GM12878 (cell line): ENCODE measurements around the gene FSCB. TPM values are rescaled to one million over a fixed set of nuclear protein-coding genes. Genes with fewer than 3 reads are reported as not detected.

Experiments
- ATAC-seq: fragments of 200-7000 bp; cut with Tn5 transposase; 3 replicates; pipeline ENCODE4 v1.9.1; 2020; ENCODE audit warnings: mild to moderate bottlenecking, moderate library complexity
- BruUV-seq: library from RNA; stranded (reverse); fragments of 400-500 nt; replicated peaks from 2 replicates; lab custom pipeline; 2021; lab: Mats Ljungman, UMichigan
- CTCF ChIA-PET: fragments of 300-600 bp; sonication (Branson Sonifier 250); formaldehyde crosslinking; extraction: SDS; loops from one replicate; lab custom pipeline; 2021; ENCODE audit warnings: inconsistent platforms; lab: Yijun Ruan, JAX
- POLR2A ChIA-PET: fragments of 350-600 bp; formaldehyde crosslinking; extraction: SDS; loops from one replicate; lab custom pipeline; 2021; ENCODE audit warnings: inconsistent platforms; lab: Charles Lee
- RAD21 ChIA-PET: fragments of 300-600 bp; sonication (Branson Sonifier 250); formaldehyde crosslinking; loops from one replicate; lab custom pipeline; 2023; ENCODE audit warnings: antibody characterized with exemption; ENCODE audit not compliant: unreplicated experiment; lab: Charles Lee
- SMC1A ChIA-PET: fragments of 300-600 bp; sonication (Branson Sonifier 250); formaldehyde crosslinking; loops from one replicate; lab custom pipeline; 2023; ENCODE audit not compliant: unreplicated experiment, uncharacterized antibody; lab: Charles Lee
- DNase-seq: peaks from one replicate; pipeline ENCODE4 v3.0.0-alpha.2; 2011; ENCODE audit warnings: low read depth, low spot score
- FAIRE-seq: peaks from 3 replicates; lab custom pipeline; 2011; peaks lifted over from hg19 to GRCh38; lab: Jason Lieb, UNC
- H2AFZ ChIP-seq: 2 replicates; pipeline ENCODE4 v1.6.0; 2011; ENCODE audit warnings: low read depth, low read length, control low read depth; ENCODE audit not compliant: control insufficient read depth
- H3K27ac ChIP-seq: 2 replicates; pipeline ENCODE4 v1.5.1; 2011; ENCODE audit warnings: control low read depth; ENCODE audit not compliant: control insufficient read depth, insufficient read depth
- H3K27me3 ChIP-seq, 2 experiments: replicated peaks in 1 of 2; 2 replicates each; pipeline versions ENCODE4 v1.6.0 to v1.6.1; 2011; ENCODE audit warnings: low read length in 1 of 2; ENCODE audit not compliant: control insufficient read depth in 2 of 2, insufficient read depth in 2 of 2
- H3K36me3 ChIP-seq, 2 experiments: 2 replicates each; pipeline ENCODE4 v1.5.1; 2011; ENCODE audit warnings: low read length in 1 of 2; ENCODE audit not compliant: control insufficient read depth in 2 of 2, insufficient read depth in 2 of 2
- H3K4me1 ChIP-seq: 2 replicates; pipeline ENCODE4 v1.6.1; 2011; ENCODE audit warnings: mild to moderate bottlenecking, low read length, moderate library complexity, mixed read lengths; ENCODE audit not compliant: control insufficient read depth, insufficient read depth
- H3K4me2 ChIP-seq: 2 replicates; pipeline ENCODE4 v1.6.0; 2011; ENCODE audit warnings: control low read depth; ENCODE audit not compliant: control insufficient read depth, insufficient read depth
- H3K4me3 ChIP-seq: fragments of 200-600 bp; sonication (generic); 2 replicates; pipeline ENCODE4 v1.5.1; 2016
- H3K79me2 ChIP-seq: 2 replicates; pipeline ENCODE4 v1.6.0; 2011; ENCODE audit warnings: low read length; ENCODE audit not compliant: control insufficient read depth, insufficient read depth
- H3K9ac ChIP-seq: 2 replicates; pipeline ENCODE4 v1.8.0; 2011; ENCODE audit warnings: low read length, control low read depth, mixed read lengths; ENCODE audit not compliant: control insufficient read depth, insufficient read depth
- H3K9me3 ChIP-seq: replicated peaks from 3 replicates; pipeline ENCODE4 v1.5.1; 2011; ENCODE audit warnings: mild to moderate bottlenecking, low read length; ENCODE audit not compliant: control insufficient read depth, insufficient read depth
- H4K20me1 ChIP-seq: 2 replicates; pipeline ENCODE4 v1.6.0; 2011; ENCODE audit not compliant: control insufficient read depth, insufficient read depth
- EP300 ChIP-seq, 2 experiments: fragments of 150-350 bp in 1 of 2; IDR thresholded peaks; 2 replicates each; pipeline ENCODE4 v1.6.1; 2011 to 2012; ENCODE audit warnings: low read depth in 2 of 2, low read length in 2 of 2, borderline replicate concordance in 1 of 2, improper control_type of control experiment in 1 of 2, inconsistent platforms in 1 of 2; ENCODE audit not compliant: control insufficient read depth in 1 of 2
- HDAC6 ChIP-seq: fragments of 200-600 bp; sonication (generic); IDR thresholded peaks from one replicate; pipeline ENCODE4 v1.8.0; 2017; ENCODE audit warnings: antibody characterized with exemption; ENCODE audit not compliant: unreplicated experiment
- MYC ChIP-seq: IDR thresholded peaks from 2 replicates; pipeline ENCODE4 v1.6.1; 2011; ENCODE audit warnings: mild to moderate bottlenecking, low read length, moderate library complexity, inconsistent platforms; ENCODE audit not compliant: insufficient read depth, insufficient replicate concordance, insufficient read length, severe bottlenecking
- STAT1 ChIP-seq: fragments of 450-650 bp; conservative IDR thresholded peaks from 2 replicates; pipeline ENCODE4 v1.6.1; 2014; ENCODE audit warnings: antibody characterized with exemption, mild to moderate bottlenecking
- ZNF217 ChIP-seq: fragments of 450-650 bp; IDR thresholded peaks from 2 replicates; pipeline ENCODE4 v1.6.1; 2017; ENCODE audit warnings: antibody characterized with exemption, mild to moderate bottlenecking
- in situ Hi-C: fragments of 300-500 bp; cut with MboI; formaldehyde crosslinking; loops from 9 replicates; pipeline ENCODE4 v1.14.3; 2018; ENCODE audit warnings: mixed read lengths
- intact Hi-C: fragments of 100-400 bp; cut with micrococcal nuclease; formaldehyde crosslinking; loops from one replicate; pipeline ENCODE4 v1.14.2; 2022; ENCODE audit not compliant: unreplicated experiment
- polyA plus RNA-seq, 11 experiments: library from polyadenylated mRNA; depleted of rRNA in 4 of 11; unstranded in 6 of 11; stranded (reverse) in 5 of 11; fragments of >200 nt; fragmentation: Nextera tagmentation in 4 of 11; fragmentation: Illumina TruSeq in 1 of 11; extraction: Ambion mirVana in 4 of 11; extraction: Trizol in 1 of 11; gene quantifications; 1 replicate in 1 of 11; 2 replicates in 10 of 11; pipeline versions ENCODE4 v1.2.1 to v1.2.3, GENCODE V29; 2011 to 2016; ENCODE audit warnings: inconsistent platforms in 2 of 11, missing spikeins in 2 of 11, low read depth in 1 of 11
- total RNA-seq, 4 experiments: library from RNA; depleted of rRNA in 3 of 4; stranded (reverse); fragments of >200 nt in 3 of 4; fragmentation: Illumina TruSeq in 1 of 4; extraction: Trizol in 1 of 4; gene quantifications; 2 replicates each; pipeline versions ENCODE4 v1.2.1 to v1.2.3, GENCODE V29; 2013 to 2021
- TF ChIP-seq, protein P1 (sequence below): IDR thresholded peaks from 2 replicates; pipeline ENCODE4 v1.6.1; 2012; ENCODE audit warnings: low read depth, low read length, improper control_type of control experiment
- TF ChIP-seq, protein P2 (sequence below): fragments of 450-650 bp; IDR thresholded peaks from 2 replicates; pipeline ENCODE4 v1.6.1; 2016; ENCODE audit warnings: mild to moderate bottlenecking

The FSCB gene
- total and polyA plus RNA-seq, 10 of the 15 experiments (the other 5 are each of a cell fraction or from before 2014, with no cell fraction given), result not detected

DNA sequence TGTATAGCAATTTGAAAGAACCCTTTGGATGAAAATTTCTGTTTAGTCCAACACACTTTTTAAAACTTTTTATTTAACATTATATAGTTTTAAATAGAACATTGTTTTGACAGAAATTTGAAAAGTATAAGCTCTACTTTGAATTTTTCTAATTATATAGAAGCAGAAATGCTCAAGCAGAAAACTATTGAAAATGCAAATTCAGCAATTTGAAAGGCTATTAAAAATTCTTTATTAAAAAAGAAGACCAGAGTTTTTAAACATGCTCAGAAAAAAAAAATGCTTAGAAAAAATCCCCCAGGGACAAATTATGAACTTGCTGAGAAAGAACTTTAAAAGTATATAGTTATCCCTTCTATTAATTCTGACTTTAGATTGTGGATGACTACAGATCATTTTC lies 21.1 kb upstream of the FSCB start:
- SMC1A ChIA-PET, result no interaction called here
- H3K79me2 ChIP-seq, result no peaks in the 10 kb centered on the region
- no peaks in the 10 kb centered on the region for H3K9me3 ChIP-seq
- RAD21 ChIA-PET, result no interaction called here
- H3K36me3 ChIP-seq, result no peaks in the 10 kb centered on the region
- POLR2A ChIA-PET, result no interaction called here
- H2AFZ ChIP-seq, result no peak overlapping the region
- no peaks in the 10 kb centered on the region for H3K4me1 ChIP-seq
- no peak overlapping the region for H3K4me3 ChIP-seq
- no peaks in the 10 kb centered on the region for H4K20me1 ChIP-seq
- BruUV-seq, result no TSS peak
- intact Hi-C loops, result no loop called here
- no peak for FAIRE-seq
- H3K4me2 ChIP-seq, result no peak overlapping the region
- no peak overlapping the region for H3K9ac ChIP-seq
- no peak for DNase-seq
- no peak overlapping the region for H3K27ac ChIP-seq
- CTCF ChIA-PET, result no interaction called here
- in situ Hi-C loops, result no loop called here
- H3K27me3 ChIP-seq, result no peaks in the 10 kb centered on the region
- ATAC-seq, result no peak
- TF ChIP-seq MYC, result no peak
- TF ChIP-seq, protein P1, sequence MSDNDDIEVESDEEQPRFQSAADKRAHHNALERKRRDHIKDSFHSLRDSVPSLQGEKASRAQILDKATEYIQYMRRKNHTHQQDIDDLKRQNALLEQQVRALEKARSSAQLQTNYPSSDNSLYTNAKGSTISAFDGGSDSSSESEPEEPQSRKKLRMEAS, result no peak
- no peak for TF ChIP-seq EP300 (IDR thresholded peaks at IDR 0.05; ENCODE audit: borderline replicate concordance in 1 of 2, control insufficient read depth in 1 of 2, low read depth in 2 of 2, low read length in 2 of 2)
- TF ChIP-seq STAT1, result no peak
- TF ChIP-seq, protein P2, sequence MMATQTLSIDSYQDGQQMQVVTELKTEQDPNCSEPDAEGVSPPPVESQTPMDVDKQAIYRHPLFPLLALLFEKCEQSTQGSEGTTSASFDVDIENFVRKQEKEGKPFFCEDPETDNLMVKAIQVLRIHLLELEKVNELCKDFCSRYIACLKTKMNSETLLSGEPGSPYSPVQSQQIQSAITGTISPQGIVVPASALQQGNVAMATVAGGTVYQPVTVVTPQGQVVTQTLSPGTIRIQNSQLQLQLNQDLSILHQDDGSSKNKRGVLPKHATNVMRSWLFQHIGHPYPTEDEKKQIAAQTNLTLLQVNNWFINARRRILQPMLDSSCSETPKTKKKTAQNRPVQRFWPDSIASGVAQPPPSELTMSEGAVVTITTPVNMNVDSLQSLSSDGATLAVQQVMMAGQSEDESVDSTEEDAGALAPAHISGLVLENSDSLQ, result no peak
- TF ChIP-seq ZNF217, result no peak
- no peak for TF ChIP-seq HDAC6
